Parathyroid adenoma (tissue), 2 donors: ENCODE data around the gene PDE4D.

Source experiments
- H2AFZ ChIP-seq: fragments of 300-600 bp; sonication (generic); one replicate; pipeline ENCODE4 v1.7.0; 2017; ENCODE audit warnings: antibody characterized with exemption, mild to moderate bottlenecking
- H3K27ac ChIP-seq: fragments of 300-600 bp; sonication (generic); one replicate; pipeline ENCODE4 v1.7.0; 2017
- H3K27me3 ChIP-seq: fragments of 300-600 bp; sonication (generic); one replicate; pipeline ENCODE4 v1.7.0; 2017; ENCODE audit warnings: low read length; ENCODE audit not compliant: control insufficient read depth, insufficient read depth
- H3K36me3 ChIP-seq: fragments of 300-600 bp; sonication (generic); one replicate; pipeline ENCODE4 v1.7.0; 2017; ENCODE audit warnings: low read length; ENCODE audit not compliant: control insufficient read depth, insufficient read depth
- H3K4me1 ChIP-seq: fragments of 300-600 bp; sonication (generic); one replicate; pipeline ENCODE4 v1.7.0; 2017; ENCODE audit warnings: control low read depth
- H3K4me2 ChIP-seq: fragments of 300-600 bp; sonication (generic); one replicate; pipeline ENCODE4 v1.7.0; 2017; ENCODE audit warnings: low read length
- H3K4me3 ChIP-seq: fragments of 300-600 bp; sonication (generic); one replicate; pipeline ENCODE4 v1.7.0; 2017; ENCODE audit warnings: low read depth, low read length
- H3K79me2 ChIP-seq: fragments of 300-600 bp; sonication (generic); one replicate; pipeline ENCODE4 v1.7.0; 2017; ENCODE audit warnings: control low read depth
- H3K9ac ChIP-seq: fragments of 300-600 bp; sonication (generic); one replicate; pipeline ENCODE4 v1.7.0; 2017; ENCODE audit warnings: mild to moderate bottlenecking
- H3K9me3 ChIP-seq: fragments of 300-600 bp; sonication (generic); one replicate; pipeline ENCODE4 v1.7.0; 2017; ENCODE audit warnings: low read length; ENCODE audit not compliant: control insufficient read depth
- CTCF ChIP-seq: fragments of 300-600 bp; sonication (generic); IDR thresholded peaks from one replicate; pipeline ENCODE4 v1.7.0; 2017; ENCODE audit warnings: antibody characterized with exemption, mild to moderate bottlenecking
- donor health status: primary hyperparathyroidism.

Gene PDE4D

GRCh38 chr5:59357381-59357977 is 536.0 kb downstream of the PDE4D start:
- Histone ChIP-seq H3K4me1 (no peaks in the 10 kb centered on the region), H3K9me3 (no peaks in the 10 kb centered on the region), H3K27me3 (no peaks in the 10 kb centered on the region), H3K27ac (no peak overlapping the region), H3K4me3 (no peak overlapping the region), H3K79me2 (no peaks in the 10 kb centered on the region), H3K4me2 (no peak overlapping the region), H3K36me3 (no peaks in the 10 kb centered on the region), H2AFZ (no peak overlapping the region), H3K9ac (no peak overlapping the region)
- no peak for TF ChIP-seq CTCF

- no peaks in the 10 kb centered on the region for H3K36me3 ChIP-seq
- no peaks in the 10 kb centered on the region for H3K9me3 ChIP-seq
- peak overlapping the region; percentile 14 for H2AFZ ChIP-seq
- no peaks in the 10 kb centered on the region for H3K79me2 ChIP-seq
- no peak overlapping the region for H3K4me2 ChIP-seq
- H3K4me1 ChIP-seq, result no peaks in the 10 kb centered on the region
- TF ChIP-seq CTCF, result no peak
- no peak overlapping the region for H3K4me3 ChIP-seq
- no peaks in the 10 kb centered on the region for H3K27me3 ChIP-seq
- no peak overlapping the region for H3K9ac ChIP-seq
- H3K27ac ChIP-seq, result no peak overlapping the region
These were observed 536.6 kb downstream of the PDE4D start for GRCh38 chr5:59356813-59357380.

DNA sequence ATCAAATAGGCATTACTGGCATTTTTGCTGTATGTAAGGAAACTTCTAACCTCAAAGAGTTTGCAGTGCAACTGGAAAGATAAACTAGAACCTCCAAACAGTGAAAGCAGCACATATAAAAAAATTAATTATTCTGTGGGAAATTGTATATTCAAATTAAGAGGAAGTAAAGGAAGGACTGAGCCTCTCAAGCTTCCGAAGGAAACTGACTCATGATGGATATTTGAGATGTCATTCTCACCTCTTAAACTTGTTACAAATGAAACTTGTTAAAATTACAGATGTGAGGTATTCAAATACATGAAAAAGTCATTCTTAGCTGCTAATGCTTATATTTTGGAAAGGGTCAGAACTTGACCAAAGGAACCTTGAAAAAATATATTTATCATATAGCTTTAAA is 538.7 kb downstream of the PDE4D start:
- no peaks in the 10 kb centered on the region for H3K9me3 ChIP-seq
- H3K27ac ChIP-seq, result no peak overlapping the region
- H3K9ac ChIP-seq, result no peak overlapping the region
- H3K4me1 ChIP-seq, result no peaks in the 10 kb centered on the region
- no peak overlapping the region for H3K4me2 ChIP-seq
- no peak for TF ChIP-seq CTCF
- H3K27me3 ChIP-seq, result no peaks in the 10 kb centered on the region
- H2AFZ ChIP-seq, result no peak overlapping the region
- H3K79me2 ChIP-seq, result no peaks in the 10 kb centered on the region
- no peaks in the 10 kb centered on the region for H3K36me3 ChIP-seq
- H3K4me3 ChIP-seq, result no peak overlapping the region

DNA sequence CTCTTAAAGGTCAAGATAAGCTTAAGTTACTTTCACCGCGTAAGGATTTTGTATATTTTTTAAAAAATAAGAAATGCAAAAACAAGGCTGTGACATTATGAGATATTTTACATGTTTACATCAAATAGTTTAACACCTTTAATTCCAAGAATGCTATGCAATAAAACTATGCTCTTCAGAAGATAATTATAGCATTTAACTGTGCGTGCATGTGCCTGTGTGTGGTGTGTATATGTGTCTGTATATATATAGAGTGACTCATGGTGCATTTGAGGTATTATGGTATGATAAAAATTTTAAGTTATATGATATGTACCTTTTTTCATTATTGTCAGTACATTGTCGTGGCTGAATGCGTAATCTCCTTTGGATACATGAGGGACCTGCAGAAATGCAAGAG is 539.3 kb downstream of the PDE4D start:
- H3K27me3 ChIP-seq, result no peaks in the 10 kb centered on the region
- no peaks in the 10 kb centered on the region for H3K9me3 ChIP-seq
- no peak overlapping the region for H3K27ac ChIP-seq
- H3K4me2 ChIP-seq, result no peak overlapping the region
- no peak for TF ChIP-seq CTCF
- no peak overlapping the region for H3K9ac ChIP-seq
- H3K4me1 ChIP-seq, result no peaks in the 10 kb centered on the region
- no peaks in the 10 kb centered on the region for H3K79me2 ChIP-seq
- no peaks in the 10 kb centered on the region for H3K36me3 ChIP-seq
- H3K4me3 ChIP-seq, result no peak overlapping the region
- H2AFZ ChIP-seq, result no peak overlapping the region
